Osteocyte (in vitro differentiated cells): Measurements from ENCODE around the gene OIT3. TPM values are rescaled to one million over a fixed set of nuclear protein-coding genes. Genes with fewer than 3 reads are reported as not detected.
"Not testable (repeated sequence)": the region's sequence is repeated elsewhere in the genome, so short reads cannot be mapped to it uniquely, and the experiment has no call there.

ENCODE experiments used
- DNase-seq: peaks from one replicate; pipeline ENCODE4 v3.0.0; 2021; ENCODE audit warnings: mixed read lengths; ENCODE audit not compliant: unreplicated experiment; ENCODE audit errors: extremely low spot score
- H3K27ac Mint-ChIP-seq: one replicate; pipeline ENCODE4 v1.8.0; 2021; ENCODE audit warnings: mild to moderate bottlenecking, mixed read lengths; ENCODE audit not compliant: unreplicated experiment
- H3K27me3 Mint-ChIP-seq: one replicate; pipeline ENCODE4 v1.8.0; 2021; ENCODE audit warnings: mixed read lengths; ENCODE audit not compliant: unreplicated experiment
- H3K36me3 Mint-ChIP-seq: one replicate; pipeline ENCODE4 v1.8.0; 2021; ENCODE audit warnings: mixed read lengths; ENCODE audit not compliant: unreplicated experiment
- H3K4me1 Mint-ChIP-seq: one replicate; pipeline ENCODE4 v1.8.0; 2021; ENCODE audit warnings: mixed read lengths; ENCODE audit not compliant: unreplicated experiment
- H3K4me3 Mint-ChIP-seq: one replicate; pipeline ENCODE4 v1.8.0; 2021; ENCODE audit warnings: mild to moderate bottlenecking, moderate library complexity, mixed read lengths; ENCODE audit not compliant: unreplicated experiment
- H3K9me3 Mint-ChIP-seq: one replicate; pipeline ENCODE4 v1.8.0; 2021; ENCODE audit warnings: mixed read lengths; ENCODE audit not compliant: unreplicated experiment
- CTCF ChIP-seq: fragments of 200-600 bp; sonication (generic); IDR thresholded peaks from 2 replicates; pipeline ENCODE4 v1.5.0; 2021; ENCODE audit warnings: antibody characterized with exemption, mild to moderate bottlenecking, moderate library complexity
- total RNA-seq: library from RNA; stranded (reverse); gene quantifications from 2 replicates; pipeline ENCODE4 v1.2.1, GENCODE V29; 2021

OIT3 gene
- total RNA-seq, 1 donor from 2014 or later, result 0.19 TPM

- no peaks in the 10 kb centered on the region for H3K27me3 Mint-ChIP-seq
- H3K36me3 Mint-ChIP-seq, result peaks cover 34% of the 10 kb centered on the region
- no peak overlapping the region for H3K4me3 Mint-ChIP-seq
- H3K4me1 Mint-ChIP-seq, result peaks cover 22% of the 10 kb centered on the region
- H3K27ac Mint-ChIP-seq, result no peak overlapping the region
- no peak for DNase-seq
- peaks cover 24% of the 10 kb centered on the region for H3K9me3 Mint-ChIP-seq
- TF ChIP-seq CTCF, result no peak
These were observed 24.8 kb downstream of the OIT3 start for GRCh38 chr10:72918352-72918751.

DNA sequence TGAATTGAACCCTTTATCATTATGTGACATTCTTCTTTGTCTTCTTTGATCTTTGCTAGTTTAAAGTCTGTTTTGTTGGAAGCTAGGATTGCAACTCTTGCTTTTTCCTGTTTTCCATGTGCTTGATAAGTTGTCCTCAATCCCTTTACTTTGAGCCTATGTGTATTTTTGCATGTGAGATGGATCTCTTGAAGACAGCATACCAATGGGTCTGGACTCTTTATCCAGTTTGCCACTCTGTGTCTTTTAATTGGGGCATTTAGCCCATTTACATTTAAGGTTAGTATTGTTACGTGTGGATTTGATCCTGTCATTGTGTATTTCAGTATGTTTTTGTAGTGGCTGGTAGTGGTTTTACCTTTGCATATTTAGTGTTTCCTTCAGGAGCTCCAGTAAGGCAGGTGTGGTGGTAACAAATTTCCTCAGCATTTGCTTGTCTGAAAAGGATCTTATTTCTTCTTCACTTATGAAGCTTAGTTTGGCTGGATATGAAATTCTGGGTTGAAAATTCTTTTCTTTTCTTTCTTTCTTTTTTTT is 27.7 kb downstream of the OIT3 start:
- H3K4me1 Mint-ChIP-seq, result peaks cover 21% of the 10 kb centered on the region
- H3K9me3 Mint-ChIP-seq, result peaks cover 24% of the 10 kb centered on the region
- peaks cover 36% of the 10 kb centered on the region for H3K36me3 Mint-ChIP-seq
- not testable (repeated sequence) for H3K27ac Mint-ChIP-seq, H3K4me3 Mint-ChIP-seq, H3K27me3 Mint-ChIP-seq, DNase-seq

DNA sequence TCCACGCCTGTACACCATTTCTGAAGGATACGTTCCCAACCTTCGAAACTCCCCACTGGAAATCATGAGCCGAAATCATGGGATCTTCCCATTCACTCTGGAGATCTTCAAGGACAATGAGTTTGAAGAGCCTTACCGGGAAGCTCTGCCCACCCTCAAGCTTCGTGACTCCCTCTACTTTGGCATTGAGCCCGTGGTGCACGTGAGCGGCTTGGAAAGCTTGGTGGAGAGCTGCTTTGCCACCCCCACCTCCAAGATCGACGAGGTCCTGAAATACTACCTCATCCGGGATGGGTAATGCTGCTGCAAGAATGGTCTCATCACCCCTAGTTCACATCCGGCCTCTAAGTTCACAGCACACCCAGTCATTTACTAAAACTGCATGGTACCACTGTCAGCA is 30.8 kb downstream of the OIT3 start:
- Mint-ChIP-seq H3K27me3 (no peaks in the 10 kb centered on the region), H3K27ac (no peak overlapping the region), H3K4me3 (no peak overlapping the region), H3K4me1 (no peaks in the 10 kb centered on the region), H3K9me3 (peaks cover 17% of the 10 kb centered on the region), H3K36me3 (peaks cover 29% of the 10 kb centered on the region)
- no peak for TF ChIP-seq CTCF
- no peak for DNase-seq

DNA sequence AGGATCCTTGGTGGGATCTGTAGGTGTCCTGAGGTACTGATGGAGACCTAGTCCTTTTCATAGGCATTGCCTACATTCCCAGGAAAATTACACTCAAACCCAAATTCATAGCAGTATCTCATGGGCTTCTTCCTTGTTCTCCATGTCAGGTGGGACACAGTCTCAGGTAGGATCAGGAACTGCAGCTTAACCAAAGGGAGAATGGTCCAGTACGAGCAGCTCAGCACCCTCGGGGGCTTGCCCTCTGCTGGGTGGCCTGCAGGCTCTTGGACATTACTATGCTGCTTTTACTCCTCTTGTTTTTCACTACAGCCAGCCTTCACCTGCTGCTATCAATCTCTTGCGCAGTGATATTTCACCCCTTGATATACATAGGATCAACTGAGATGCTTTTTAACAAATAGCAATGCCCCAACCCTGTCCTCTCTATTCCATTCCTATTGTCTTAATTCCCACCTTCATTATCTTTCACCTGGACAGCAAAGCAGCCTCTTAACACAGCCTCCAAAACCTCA is 32.5 kb downstream of the OIT3 start:
- Mint-ChIP-seq H3K4me3 (no peak overlapping the region), H3K27ac (no peak overlapping the region), H3K27me3 (no peaks in the 10 kb centered on the region), H3K9me3 (peaks cover 2% of the 10 kb centered on the region), H3K36me3 (peaks cover 16% of the 10 kb centered on the region), H3K4me1 (no peaks in the 10 kb centered on the region)
- DNase-seq, result no peak
- TF ChIP-seq CTCF, result no peak

- Mint-ChIP-seq H3K36me3 (peaks cover 8% of the 10 kb centered on the region), H3K9me3 (no peaks in the 10 kb centered on the region), H3K27me3 (no peaks in the 10 kb centered on the region), H3K4me1 (no peaks in the 10 kb centered on the region), H3K27ac (no peak overlapping the region), H3K4me3 (no peak overlapping the region)
- DNase-seq, result no peak
- no peak for TF ChIP-seq CTCF
These were observed 33.9 kb downstream of the OIT3 start for GRCh38 chr10:72927485-72927884.

- no peak overlapping the region for H3K4me3 Mint-ChIP-seq
- no peak for DNase-seq
- H3K27me3 Mint-ChIP-seq, result no peaks in the 10 kb centered on the region
- H3K4me1 Mint-ChIP-seq, result no peaks in the 10 kb centered on the region
- H3K27ac Mint-ChIP-seq, result no peak overlapping the region
- H3K9me3 Mint-ChIP-seq, result no peaks in the 10 kb centered on the region
- H3K36me3 Mint-ChIP-seq, result peaks cover 8% of the 10 kb centered on the region
- no peak for TF ChIP-seq CTCF
These were observed 35.3 kb downstream of the OIT3 start for GRCh38 chr10:72928798-72929197.
